H1 (cell line): ENCODE results near the gene ALPL.

ENCODE experiments used
- CTCF ChIP-seq, 3 experiments: IDR thresholded peaks; 1 replicate in 2 of 3; 2 replicates in 1 of 3; pipeline versions ENCODE4 v1.5.1 to v1.6.1; 2011; ENCODE audit warnings: low read length in 3 of 3, mild to moderate bottlenecking in 3 of 3, inconsistent platforms in 2 of 3, low read depth in 1 of 3, moderate library complexity in 1 of 3; ENCODE audit not compliant: insufficient read depth in 1 of 3; ENCODE audit errors: control extremely low read depth in 1 of 3
- POLR2A ChIP-seq, 2 experiments: IDR thresholded peaks; 1 replicate in 1 of 2; 2 replicates in 1 of 2; pipeline ENCODE4 v1.6.1; 2011; ENCODE audit warnings: low read depth in 2 of 2, low read length in 2 of 2, mild to moderate bottlenecking in 2 of 2; ENCODE audit errors: control extremely low read depth in 1 of 2
- SAP30 ChIP-seq: fragments of 300-600 bp; sonication (generic); IDR thresholded peaks from 2 replicates; pipeline ENCODE4 v1.7.1; 2012; ENCODE audit warnings: low read length, moderate library complexity, mild to moderate bottlenecking, inconsistent platforms; ENCODE audit not compliant: insufficient read depth, insufficient replicate concordance
- SIX5 ChIP-seq: IDR thresholded peaks from 2 replicates; pipeline ENCODE4 v1.6.1; 2011; ENCODE audit warnings: mild to moderate bottlenecking, low read depth, low read length
- SP4 ChIP-seq: IDR thresholded peaks from 2 replicates; pipeline ENCODE4 v1.6.1; 2012; ENCODE audit warnings: low read length, inconsistent platforms

- TF ChIP-seq CTCF (IDR thresholded peaks at IDR 0.05; ENCODE audit: control extremely low read depth in 1 of 3, insufficient read depth in 1 of 3, low read depth in 1 of 3, low read length in 3 of 3): no peak
- no peak for TF ChIP-seq SAP30
- no peak for TF ChIP-seq SIX5
- no peak for TF ChIP-seq POLR2A (IDR thresholded peaks at IDR 0.05; ENCODE audit: control extremely low read depth in 1 of 2, low read depth in 2 of 2, low read length in 2 of 2)
- no peak for TF ChIP-seq SP4
Measured at GRCh38 chr1:21616372-21616771, 107.1 kb downstream of the ALPL start.
